Ascending aorta (tissue), 2 donors: ENCODE data around the gene MTHFSD. TPM values are rescaled to one million over a fixed set of nuclear protein-coding genes. Genes with fewer than 3 reads are reported as not detected.

Experiments used
- DNase-seq, 2 donors: peaks; one replicate each; pipeline ENCODE4 v3.0.0-alpha.2; 2019; ENCODE audit warnings: low spot score in 2 of 2
- H3K27ac ChIP-seq, 2 donors: fragments of 200-600 bp; sonication (generic); one replicate each; pipeline ENCODE4 v1.5.1; 2016 to 2017; ENCODE audit warnings: mild to moderate bottlenecking in 1 of 2
- H3K27me3 ChIP-seq: fragments of 200-600 bp; sonication (generic); one replicate; pipeline ENCODE4 v1.5.1; 2017
- H3K36me3 ChIP-seq, 2 donors: fragments of 200-600 bp; sonication (generic); one replicate each; pipeline ENCODE4 v1.5.1; 2016
- H3K4me1 ChIP-seq, 2 donors: fragments of 200-600 bp; sonication (generic); one replicate each; pipeline ENCODE4 v1.5.1; 2016 to 2017; ENCODE audit warnings: mild to moderate bottlenecking in 1 of 2
- H3K4me3 ChIP-seq, 2 donors: fragments of 200-600 bp; sonication (generic); one replicate each; pipeline ENCODE4 v1.5.1; 2016 to 2017; ENCODE audit warnings: mild to moderate bottlenecking in 1 of 2
- H3K9me3 ChIP-seq, 2 donors: fragments of 200-600 bp; sonication (generic); one replicate each; pipeline ENCODE4 v1.5.1; 2016
- intact Hi-C: fragments of 100-400 bp; cut with DNase I; formaldehyde crosslinking; loops from one replicate; pipeline ENCODE4 v1.15.1; 2023
- total RNA-seq: library from RNA; depleted of rRNA; stranded (reverse); fragments of >200 nt; gene quantifications from one replicate; pipeline ENCODE4 v1.1.0, GENCODE V29; 2016
- TF ChIP-seq, protein P1 (sequence below), 3 experiments: fragments of 200-600 bp in 2 of 3; fragments of 450-650 bp in 1 of 3; sonication (generic) in 2 of 3; IDR thresholded peaks; one replicate each; pipeline ENCODE4 v1.5.1; 2016 to 2019; ENCODE audit warnings: antibody characterized with exemption in 3 of 3, mild to moderate bottlenecking in 1 of 3, moderate library complexity in 1 of 3

MTHFSD gene
- total RNA-seq, 1 donor from 2014 or later = 44.1 TPM

DNA sequence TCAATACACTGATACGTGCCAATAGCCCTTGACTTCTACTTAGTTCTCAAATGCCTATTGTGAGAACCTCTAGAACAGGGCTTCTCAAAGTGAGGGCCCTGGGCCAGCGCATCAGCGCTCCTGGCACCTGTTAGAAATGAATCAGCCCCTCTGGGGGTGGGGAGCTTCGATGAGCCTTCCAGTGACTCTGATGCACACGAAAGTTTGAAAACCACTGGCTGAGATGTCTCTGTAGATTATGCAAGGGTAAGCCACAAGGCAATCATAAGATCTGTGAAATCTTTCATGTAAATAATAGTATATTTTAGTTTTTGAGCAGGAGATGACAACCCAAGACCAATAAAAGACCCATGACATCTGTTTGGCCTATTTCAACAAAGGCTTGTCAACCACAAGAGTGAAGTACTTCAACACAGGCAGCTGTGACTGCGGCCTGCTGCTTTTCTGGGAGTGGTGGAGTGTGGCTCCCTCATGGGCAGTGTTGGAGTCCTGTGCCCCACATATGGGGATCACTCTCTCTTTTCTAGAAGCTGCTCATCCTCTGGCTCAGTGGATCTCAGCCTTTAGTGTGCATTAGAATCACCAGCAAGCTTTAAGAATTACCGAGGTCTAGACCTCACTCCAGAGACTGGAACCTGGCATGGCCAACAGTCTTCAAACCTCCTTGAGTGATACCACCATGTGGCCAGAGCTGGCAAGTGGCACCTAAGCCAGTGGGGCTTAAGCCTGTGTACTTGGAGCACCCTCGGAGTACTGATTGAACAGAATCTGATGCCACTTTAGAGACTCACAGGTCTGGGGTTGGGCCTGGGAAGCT lies 5.8 kb downstream of the MTHFSD start:
- H3K27ac ChIP-seq = no peak overlapping the region
- peaks cover 0 to 1% of the 10 kb centered on the region in 2 donors for H3K4me1 ChIP-seq
- intact Hi-C loops = no loop called here
- TF ChIP-seq, protein P1, sequence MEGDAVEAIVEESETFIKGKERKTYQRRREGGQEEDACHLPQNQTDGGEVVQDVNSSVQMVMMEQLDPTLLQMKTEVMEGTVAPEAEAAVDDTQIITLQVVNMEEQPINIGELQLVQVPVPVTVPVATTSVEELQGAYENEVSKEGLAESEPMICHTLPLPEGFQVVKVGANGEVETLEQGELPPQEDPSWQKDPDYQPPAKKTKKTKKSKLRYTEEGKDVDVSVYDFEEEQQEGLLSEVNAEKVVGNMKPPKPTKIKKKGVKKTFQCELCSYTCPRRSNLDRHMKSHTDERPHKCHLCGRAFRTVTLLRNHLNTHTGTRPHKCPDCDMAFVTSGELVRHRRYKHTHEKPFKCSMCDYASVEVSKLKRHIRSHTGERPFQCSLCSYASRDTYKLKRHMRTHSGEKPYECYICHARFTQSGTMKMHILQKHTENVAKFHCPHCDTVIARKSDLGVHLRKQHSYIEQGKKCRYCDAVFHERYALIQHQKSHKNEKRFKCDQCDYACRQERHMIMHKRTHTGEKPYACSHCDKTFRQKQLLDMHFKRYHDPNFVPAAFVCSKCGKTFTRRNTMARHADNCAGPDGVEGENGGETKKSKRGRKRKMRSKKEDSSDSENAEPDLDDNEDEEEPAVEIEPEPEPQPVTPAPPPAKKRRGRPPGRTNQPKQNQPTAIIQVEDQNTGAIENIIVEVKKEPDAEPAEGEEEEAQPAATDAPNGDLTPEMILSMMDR (IDR thresholded peaks at IDR 0.05) = no peak
- no peak overlapping the region for H3K4me3 ChIP-seq
- DNase-seq = no peak
- H3K36me3 ChIP-seq = peaks cover 14 to 60% of the 10 kb centered on the region in 2 donors
- no peaks in the 10 kb centered on the region for H3K9me3 ChIP-seq
- H3K27me3 ChIP-seq = no peaks in the 10 kb centered on the region

DNA sequence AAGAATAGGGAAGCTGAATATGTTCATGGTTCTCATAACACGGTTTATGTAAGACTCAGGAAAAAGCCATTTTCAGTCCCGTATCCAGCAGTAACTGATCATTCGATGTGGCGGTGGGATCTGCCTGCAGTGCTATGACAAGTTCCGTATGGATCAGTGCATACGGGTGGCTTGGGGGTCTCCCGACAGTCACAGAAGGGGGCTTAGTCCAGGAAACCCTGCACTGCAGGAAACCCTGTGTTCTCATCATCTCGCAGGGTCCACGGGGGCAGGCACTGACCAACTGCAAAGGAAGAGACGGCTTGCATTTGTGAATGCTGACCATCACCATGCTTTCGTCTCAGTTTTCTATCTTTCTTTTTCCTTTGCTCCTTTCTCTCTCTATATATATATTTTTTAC lies 7.7 kb downstream of the MTHFSD start:
- TF ChIP-seq, protein P1 (IDR thresholded peaks at IDR 0.05) = no peak
- Histone ChIP-seq H3K9me3 (no peaks in the 10 kb centered on the region), H3K27me3 (no peaks in the 10 kb centered on the region), H3K4me1 (no peaks in the 10 kb centered on the region), H3K27ac (no peak overlapping the region), H3K4me3 (no peak overlapping the region), H3K36me3 (peaks cover 24 to 77% of the 10 kb centered on the region in 2 donors)
- intact Hi-C loops = no loop called here
- DNase-seq = no peak

DNA sequence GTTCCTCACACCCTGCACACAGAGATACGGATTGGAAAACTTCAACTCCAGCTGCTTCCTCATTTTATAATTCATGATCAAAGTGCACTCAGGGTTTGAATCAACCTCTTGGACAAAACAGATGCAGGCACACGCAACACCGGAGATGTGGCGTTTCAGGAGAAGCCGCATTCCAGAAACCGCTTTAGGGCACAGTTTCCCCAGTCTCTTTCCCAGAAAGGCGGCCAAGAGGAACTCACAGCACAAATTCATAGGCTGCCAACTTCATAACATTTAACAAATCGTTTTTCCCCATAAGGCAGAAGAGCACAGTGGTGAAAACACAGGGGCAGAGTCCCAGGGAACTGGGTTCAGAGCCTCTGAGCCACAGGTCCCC lies 8.4 kb downstream of the MTHFSD start:
- no peaks in the 10 kb centered on the region for H3K27me3 ChIP-seq
- TF ChIP-seq, protein P1 (IDR thresholded peaks at IDR 0.05) = no peak
- H3K4me1 ChIP-seq = no peaks in the 10 kb centered on the region
- intact Hi-C loops = no loop called here
- H3K4me3 ChIP-seq = no peak overlapping the region
- H3K36me3 ChIP-seq = peaks cover 30 to 83% of the 10 kb centered on the region in 2 donors
- DNase-seq = no peak
- H3K27ac ChIP-seq = no peak overlapping the region
- no peaks in the 10 kb centered on the region for H3K9me3 ChIP-seq

DNA sequence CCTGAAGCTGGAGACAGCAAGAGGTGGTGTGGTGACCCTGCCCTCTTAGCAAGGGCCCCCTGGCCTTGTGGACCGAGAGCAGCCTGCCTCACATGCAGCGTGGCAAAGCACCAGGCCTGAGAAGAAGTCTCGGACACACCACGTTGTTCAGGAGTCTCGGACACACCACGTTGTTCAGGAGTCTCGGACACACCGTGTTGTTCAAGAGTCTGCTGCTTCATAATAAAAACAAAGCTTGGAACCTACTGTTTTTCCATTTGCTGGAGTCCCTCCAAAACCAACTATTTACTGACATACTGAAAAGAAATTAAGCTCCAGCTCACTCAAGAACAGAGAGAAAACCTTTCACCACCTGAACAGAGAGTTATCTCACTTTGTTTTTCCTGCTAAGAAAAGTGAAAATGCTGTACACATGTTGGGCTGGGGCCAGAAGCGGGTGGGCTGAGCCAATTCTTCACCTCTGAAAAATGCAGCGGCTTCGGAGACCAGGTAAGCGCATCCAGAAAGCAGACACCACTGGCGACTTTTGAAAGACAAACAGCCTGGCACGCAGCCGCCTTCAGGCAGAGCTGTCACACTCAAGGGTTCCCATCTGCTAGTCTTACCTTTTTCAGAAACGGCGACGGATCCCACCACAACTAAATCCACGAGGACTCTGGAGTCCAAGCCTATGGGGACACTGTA lies 8.9 kb downstream of the MTHFSD start:
- Histone ChIP-seq H3K27ac (no peak overlapping the region), H3K4me3 (no peak overlapping the region), H3K9me3 (no peaks in the 10 kb centered on the region), H3K36me3 (peaks cover 36 to 89% of the 10 kb centered on the region in 2 donors), H3K27me3 (no peaks in the 10 kb centered on the region), H3K4me1 (no peaks in the 10 kb centered on the region)
- intact Hi-C loops = no loop called here
- DNase-seq = no peak
- TF ChIP-seq, protein P1 (IDR thresholded peaks at IDR 0.05) = no peak

DNA sequence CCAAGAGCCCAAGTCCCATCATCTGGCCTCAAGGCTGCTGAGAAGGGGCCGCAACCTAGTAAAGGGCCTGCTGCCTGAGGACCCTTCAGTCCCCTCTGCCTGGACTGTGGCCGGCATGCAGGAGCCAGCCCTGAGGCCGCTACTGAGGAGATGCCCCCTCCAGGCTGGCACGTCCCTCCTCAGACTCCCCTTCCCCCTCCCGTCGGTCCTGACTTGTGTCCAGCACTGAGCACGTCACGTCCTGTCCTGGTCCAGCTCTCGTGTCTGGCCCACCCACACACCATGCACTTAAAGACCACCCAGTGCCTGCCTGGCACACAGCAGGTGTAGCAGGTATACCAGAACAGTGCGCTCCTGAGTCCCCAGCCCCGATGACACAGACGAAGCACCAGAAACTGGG lies 9.6 kb downstream of the MTHFSD start:
- no peaks in the 10 kb centered on the region for H3K9me3 ChIP-seq
- no peak overlapping the region for H3K4me3 ChIP-seq
- H3K4me1 ChIP-seq = no peaks in the 10 kb centered on the region
- H3K36me3 ChIP-seq = peaks cover 42 to 90% of the 10 kb centered on the region in 2 donors
- TF ChIP-seq, protein P1 (IDR thresholded peaks at IDR 0.05) = no peak
- H3K27ac ChIP-seq = no peak overlapping the region
- no peak for DNase-seq
- H3K27me3 ChIP-seq = no peaks in the 10 kb centered on the region
- intact Hi-C loops = no loop called here
